OCI-LY1 (cell line): ENCODE measurements around the gene CLEC19A.

Source experiments
- H2AFZ ChIP-seq: fragments of 200-600 bp; sonication (generic), shearing (Covaris generic); 2 replicates; pipeline ENCODE4 v1.6.0; 2014; ENCODE audit warnings: antibody characterized with exemption, mild to moderate bottlenecking, low read length
- H3F3A ChIP-seq: fragments of 200-600 bp; sonication (generic), shearing (Covaris generic); 2 replicates; pipeline ENCODE4 v1.6.0; 2014; ENCODE audit warnings: mild to moderate bottlenecking, antibody characterized with exemption, low read length, moderate library complexity; ENCODE audit not compliant: insufficient read depth
- H3K27ac ChIP-seq: fragments of 200-600 bp; sonication (generic); 2 replicates; pipeline ENCODE4 v1.5.1; 2014; ENCODE audit warnings: low read length, mixed run types, mild to moderate bottlenecking, low read depth; ENCODE audit not compliant: poor library complexity, severe bottlenecking
- H3K27me3 ChIP-seq: fragments of 200-600 bp; sonication (generic); 2 replicates; pipeline ENCODE4 v1.6.0; 2014; ENCODE audit warnings: antibody characterized with exemption, mild to moderate bottlenecking, low read length, moderate library complexity; ENCODE audit not compliant: insufficient read depth
- H3K36me3 ChIP-seq: fragments of 200-600 bp; sonication (generic); 2 replicates; pipeline ENCODE4 v1.6.1; 2014; ENCODE audit warnings: mild to moderate bottlenecking, antibody characterized with exemption, low read length, moderate library complexity, mixed read lengths; ENCODE audit not compliant: insufficient read depth
- H3K4me1 ChIP-seq: fragments of 200-600 bp; sonication (generic); 2 replicates; pipeline ENCODE4 v1.5.1; 2014; ENCODE audit warnings: mild to moderate bottlenecking, low read length, moderate library complexity; ENCODE audit not compliant: insufficient read depth, severe bottlenecking
- H3K4me2 ChIP-seq: fragments of 200-600 bp; sonication (generic), shearing (Covaris generic); 2 replicates; pipeline ENCODE4 v1.6.1; 2014; ENCODE audit warnings: low read length
- H3K4me3 ChIP-seq: fragments of 200-600 bp; sonication (generic); 2 replicates; pipeline ENCODE4 v1.5.1; 2014; ENCODE audit warnings: low read length, low read depth, mild to moderate bottlenecking, mixed read lengths; ENCODE audit not compliant: poor library complexity, severe bottlenecking
- H3K79me2 ChIP-seq: fragments of 200-600 bp; shearing (Covaris generic); 2 replicates; pipeline ENCODE4 v1.6.1; 2016; ENCODE audit warnings: mixed run types, low read length, mixed read lengths; ENCODE audit not compliant: insufficient read depth
- H3K9ac ChIP-seq: fragments of 200-600 bp; sonication (generic), shearing (Covaris generic); 2 replicates; pipeline ENCODE4 v1.6.1; 2014; ENCODE audit warnings: mild to moderate bottlenecking, low read length, mixed read lengths
- H3K9me2 ChIP-seq: fragments of 200-600 bp; sonication (generic), shearing (Covaris generic); 2 replicates; pipeline ENCODE4 v1.6.1; 2014; ENCODE audit warnings: low read depth, mild to moderate bottlenecking, low read length, mixed read lengths
- H3K9me3 ChIP-seq: fragments of 200-600 bp; shearing (Covaris generic); 2 replicates; pipeline ENCODE4 v1.6.1; 2014; ENCODE audit warnings: low read length, mixed read lengths
- H4K20me1 ChIP-seq: fragments of 200-600 bp; sonication (generic), shearing (Covaris generic); 2 replicates; pipeline ENCODE4 v1.6.0; 2016; ENCODE audit warnings: mild to moderate bottlenecking, low read length; ENCODE audit not compliant: insufficient read depth
- EZH2 ChIP-seq: fragments of 200-600 bp; sonication (generic), shearing (Covaris generic); IDR thresholded peaks from 2 replicates; pipeline ENCODE4 v1.8.0; 2017; ENCODE audit warnings: borderline replicate concordance, mixed run types, mild to moderate bottlenecking, antibody characterized with exemption, low read length, moderate library complexity, mixed read lengths
- TF ChIP-seq, protein P1 (sequence below): fragments of 200-600 bp; sonication (generic), shearing (Covaris generic); IDR thresholded peaks from 2 replicates; pipeline ENCODE4 v1.5.1; 2017; ENCODE audit warnings: mild to moderate bottlenecking, antibody characterized with exemption, low read length, moderate library complexity, mixed read lengths

Gene CLEC19A

DNA sequence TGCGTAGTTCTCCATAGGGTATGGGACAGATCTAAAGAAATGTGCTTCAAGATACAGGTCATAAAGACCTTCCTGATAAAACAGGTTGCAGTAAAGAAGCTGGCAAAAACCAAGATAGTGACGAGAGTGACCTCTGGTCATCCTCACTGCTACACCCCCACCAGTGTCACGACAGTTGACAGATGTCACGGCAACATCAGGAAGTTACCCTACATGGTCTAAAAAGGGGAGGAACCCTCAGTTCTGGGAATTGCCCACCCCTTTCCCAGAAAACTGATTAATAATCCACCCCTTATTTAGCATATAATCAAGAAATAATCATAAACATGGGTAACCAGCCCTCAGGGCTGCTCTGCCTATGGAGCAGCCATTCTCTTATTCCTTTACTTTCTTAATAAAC is 46.3 kb downstream of the CLEC19A start:
- no peak overlapping the region for H3K4me3 ChIP-seq
- no peak overlapping the region for H3K27ac ChIP-seq
- no peak overlapping the region for H2AFZ ChIP-seq
- H3K36me3 ChIP-seq, result no peaks in the 10 kb centered on the region
- H3K79me2 ChIP-seq, result no peaks in the 10 kb centered on the region
- no peaks in the 10 kb centered on the region for H3K4me1 ChIP-seq
- no peaks in the 10 kb centered on the region for H3K27me3 ChIP-seq
- no peaks in the 10 kb centered on the region for H3K9me3 ChIP-seq
- H3K9ac ChIP-seq, result no peak overlapping the region
- no peaks in the 10 kb centered on the region for H3K9me2 ChIP-seq
- no peak overlapping the region for H3K4me2 ChIP-seq
- H3F3A ChIP-seq, result no peaks in the 10 kb centered on the region
- no peaks in the 10 kb centered on the region for H4K20me1 ChIP-seq
- TF ChIP-seq, protein P1, sequence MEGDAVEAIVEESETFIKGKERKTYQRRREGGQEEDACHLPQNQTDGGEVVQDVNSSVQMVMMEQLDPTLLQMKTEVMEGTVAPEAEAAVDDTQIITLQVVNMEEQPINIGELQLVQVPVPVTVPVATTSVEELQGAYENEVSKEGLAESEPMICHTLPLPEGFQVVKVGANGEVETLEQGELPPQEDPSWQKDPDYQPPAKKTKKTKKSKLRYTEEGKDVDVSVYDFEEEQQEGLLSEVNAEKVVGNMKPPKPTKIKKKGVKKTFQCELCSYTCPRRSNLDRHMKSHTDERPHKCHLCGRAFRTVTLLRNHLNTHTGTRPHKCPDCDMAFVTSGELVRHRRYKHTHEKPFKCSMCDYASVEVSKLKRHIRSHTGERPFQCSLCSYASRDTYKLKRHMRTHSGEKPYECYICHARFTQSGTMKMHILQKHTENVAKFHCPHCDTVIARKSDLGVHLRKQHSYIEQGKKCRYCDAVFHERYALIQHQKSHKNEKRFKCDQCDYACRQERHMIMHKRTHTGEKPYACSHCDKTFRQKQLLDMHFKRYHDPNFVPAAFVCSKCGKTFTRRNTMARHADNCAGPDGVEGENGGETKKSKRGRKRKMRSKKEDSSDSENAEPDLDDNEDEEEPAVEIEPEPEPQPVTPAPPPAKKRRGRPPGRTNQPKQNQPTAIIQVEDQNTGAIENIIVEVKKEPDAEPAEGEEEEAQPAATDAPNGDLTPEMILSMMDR, result no peak
- no peak for TF ChIP-seq EZH2

DNA sequence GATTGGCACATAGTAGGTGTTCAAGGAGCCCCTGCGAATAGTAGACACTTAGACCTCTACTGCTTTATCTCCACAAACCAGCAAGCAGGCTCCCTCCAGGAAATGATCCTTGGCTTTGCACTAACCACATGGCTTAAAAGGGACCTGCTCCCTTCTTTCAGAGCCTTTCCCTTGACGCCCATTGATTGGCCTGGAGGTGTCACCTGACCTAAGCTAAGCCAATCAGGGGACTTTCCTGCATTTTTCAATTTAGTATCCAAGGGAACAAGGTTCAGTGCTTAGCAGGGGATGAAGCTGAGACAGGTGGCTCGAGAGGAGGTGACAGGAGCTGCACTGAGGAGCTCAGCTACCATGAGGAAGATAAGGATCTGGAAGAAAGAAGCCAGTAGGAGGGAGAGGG is 52.8 kb downstream of the CLEC19A start:
- Histone ChIP-seq H3K4me2 (no peak overlapping the region), H3K36me3 (no peaks in the 10 kb centered on the region), H3K4me1 (no peaks in the 10 kb centered on the region), H3K27me3 (no peaks in the 10 kb centered on the region), H3K27ac (no peak overlapping the region), H3K9me2 (no peaks in the 10 kb centered on the region), H2AFZ (no peak overlapping the region), H3K9me3 (no peaks in the 10 kb centered on the region), H3K4me3 (no peak overlapping the region), H3F3A (no peaks in the 10 kb centered on the region), H3K9ac (no peak overlapping the region), H3K79me2 (no peaks in the 10 kb centered on the region), H4K20me1 (no peaks in the 10 kb centered on the region)
- TF ChIP-seq, protein P1, result no peak
- TF ChIP-seq EZH2, result no peak

DNA sequence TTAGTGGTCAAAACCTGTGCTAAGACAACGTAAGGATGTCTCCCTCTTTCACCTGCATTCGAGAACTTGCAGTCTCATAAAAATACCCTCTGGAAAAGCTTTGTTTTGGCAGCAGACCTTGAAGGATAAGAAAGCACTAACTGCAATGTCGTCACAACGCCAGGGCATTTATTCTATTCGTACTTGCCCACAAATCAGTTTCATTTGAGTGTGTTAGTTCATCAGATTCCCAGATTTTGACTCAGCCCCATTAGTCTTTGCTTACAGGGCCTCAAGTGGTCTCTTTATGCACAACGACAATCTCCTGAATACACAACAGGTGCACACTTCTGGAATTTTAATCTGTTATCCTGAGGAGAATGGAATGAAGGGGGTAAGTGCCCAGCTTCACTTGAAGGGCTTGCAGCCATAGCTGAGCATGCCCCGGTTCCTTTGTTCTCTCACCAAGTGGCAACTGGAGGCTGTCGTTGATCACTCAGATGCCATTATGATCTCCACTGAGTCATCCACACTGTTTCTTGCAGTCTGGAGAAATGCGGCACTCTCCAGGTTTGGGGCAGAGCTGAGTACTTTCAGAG is 58.8 kb downstream of the CLEC19A start:
- no peaks in the 10 kb centered on the region for H3F3A ChIP-seq
- no peaks in the 10 kb centered on the region for H3K4me1 ChIP-seq
- TF ChIP-seq, protein P1, result no peak
- TF ChIP-seq EZH2, result no peak
- no peaks in the 10 kb centered on the region for H3K27me3 ChIP-seq
- no peak overlapping the region for H3K4me2 ChIP-seq
- H4K20me1 ChIP-seq, result no peaks in the 10 kb centered on the region
- H3K9me3 ChIP-seq, result no peaks in the 10 kb centered on the region
- H2AFZ ChIP-seq, result no peak overlapping the region
- no peaks in the 10 kb centered on the region for H3K36me3 ChIP-seq
- H3K79me2 ChIP-seq, result no peaks in the 10 kb centered on the region
- H3K9ac ChIP-seq, result no peak overlapping the region
- H3K27ac ChIP-seq, result no peak overlapping the region
- no peak overlapping the region for H3K4me3 ChIP-seq
- H3K9me2 ChIP-seq, result no peaks in the 10 kb centered on the region
